HG03558 (cell line): ENCODE data around the gene CUL1.

Source experiments
- ATAC-seq: cut with Tn5 transposase; IDR thresholded peaks from one replicate; pipeline ENCODE4 v1.9.1; 2021; ENCODE audit warnings: moderate number of reproducible peaks; ENCODE audit not compliant: unreplicated experiment; ENCODE audit errors: extremely low read depth

The CUL1 gene

DNA sequence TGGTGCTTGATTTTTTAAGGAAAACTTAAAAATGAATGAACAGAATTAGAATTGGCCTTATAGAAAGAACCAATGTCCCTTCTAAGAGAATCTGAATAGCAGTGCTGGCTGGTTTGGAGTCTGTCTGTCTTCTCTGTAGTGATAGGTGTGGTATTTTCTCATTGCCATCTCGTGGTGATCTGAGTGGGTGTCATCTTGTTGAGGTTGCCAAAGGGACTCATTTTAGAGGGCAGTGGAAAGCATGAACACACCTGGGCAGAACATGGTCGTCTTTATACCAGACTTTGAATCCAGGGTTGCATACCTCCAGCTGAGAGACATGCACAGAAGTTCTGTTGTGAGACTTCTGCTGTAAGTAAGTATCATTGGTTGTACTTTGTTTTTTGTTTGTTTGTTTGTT lies 15.8 kb downstream of the CUL1 start:
- no peak for ATAC-seq

DNA sequence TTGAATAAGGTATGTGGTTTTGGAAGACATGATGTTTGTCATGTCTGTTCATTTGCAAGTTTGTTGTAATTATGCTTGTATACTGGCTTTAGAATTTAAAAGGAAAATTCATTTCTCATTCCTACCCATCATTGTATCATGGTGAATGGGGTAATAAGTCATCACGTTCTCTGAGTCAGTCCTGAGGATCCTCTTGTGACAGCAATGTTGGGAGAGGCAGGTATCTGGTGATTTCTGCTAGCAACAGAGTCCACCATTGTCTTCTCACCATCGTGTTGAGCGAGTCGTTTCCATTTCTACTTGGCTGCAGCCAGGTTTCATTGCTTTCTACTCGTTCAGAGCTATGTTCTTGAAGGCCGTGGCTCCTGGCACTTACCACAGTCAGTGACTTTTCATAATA lies 16.3 kb downstream of the CUL1 start:
- ATAC-seq = no peak

DNA sequence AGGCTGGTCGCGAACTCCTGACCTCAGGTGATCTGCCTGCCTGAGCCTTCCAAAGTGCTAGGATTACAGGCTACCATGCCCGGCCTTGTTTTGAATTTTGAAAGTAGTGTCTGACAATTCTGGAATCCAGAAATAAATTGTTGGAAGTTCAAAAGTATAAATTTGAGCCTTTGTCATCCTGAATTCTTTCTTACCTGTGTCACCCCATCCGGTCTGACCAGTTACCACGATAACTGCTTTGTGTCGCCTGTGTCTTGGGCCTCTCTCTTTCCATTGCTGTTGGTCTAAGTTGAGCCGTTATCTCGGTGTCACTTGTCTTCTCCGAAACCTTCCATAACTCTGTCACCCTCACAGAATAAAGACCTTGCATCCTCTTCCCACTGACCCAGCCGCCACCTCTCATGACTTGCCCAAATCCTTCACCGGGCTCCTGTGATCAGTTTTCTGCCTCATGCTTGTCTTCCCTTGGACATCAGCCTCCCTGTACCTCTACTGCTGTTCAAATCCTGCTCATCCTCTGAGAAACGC lies 18.6 kb downstream of the CUL1 start:
- no peak for ATAC-seq

DNA sequence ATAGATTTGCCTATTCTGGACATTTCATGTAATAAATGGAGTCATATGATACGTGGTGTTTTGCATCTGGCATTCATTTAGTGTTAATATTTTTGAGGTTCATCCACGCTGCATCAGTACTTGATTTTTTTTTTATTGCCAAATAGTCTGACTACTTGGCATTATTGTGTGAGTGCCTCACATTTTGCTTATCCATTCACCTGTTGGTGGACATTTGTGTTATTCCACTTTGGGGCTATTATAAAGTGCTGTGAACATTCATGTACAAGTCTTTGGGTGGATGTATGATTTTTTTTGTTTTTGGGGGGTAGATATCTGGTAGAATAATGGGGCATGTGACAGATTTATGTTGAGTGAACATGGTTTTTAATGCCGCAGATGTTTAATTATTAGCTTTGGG lies 19.7 kb downstream of the CUL1 start:
- no peak for ATAC-seq

DNA sequence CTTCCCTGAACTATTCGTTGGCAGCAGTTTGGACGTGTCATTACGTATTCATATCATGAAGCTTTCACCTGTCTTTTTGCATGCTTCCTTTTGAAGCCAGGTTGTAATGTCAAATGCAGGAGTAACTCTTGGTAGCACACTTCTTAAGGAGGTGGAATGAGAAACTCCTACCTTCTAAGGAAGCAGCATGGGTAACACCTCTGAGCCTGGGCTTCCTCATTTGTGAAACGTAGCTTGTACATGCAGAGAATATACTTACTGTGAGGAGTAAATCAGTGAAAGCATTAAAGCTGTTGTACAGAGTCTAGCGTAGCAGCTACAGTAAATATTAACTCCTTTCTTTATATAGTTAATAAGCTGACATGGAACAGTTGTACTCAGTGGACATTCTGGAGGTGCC lies 21.1 kb downstream of the CUL1 start:
- ATAC-seq = no peak

DNA sequence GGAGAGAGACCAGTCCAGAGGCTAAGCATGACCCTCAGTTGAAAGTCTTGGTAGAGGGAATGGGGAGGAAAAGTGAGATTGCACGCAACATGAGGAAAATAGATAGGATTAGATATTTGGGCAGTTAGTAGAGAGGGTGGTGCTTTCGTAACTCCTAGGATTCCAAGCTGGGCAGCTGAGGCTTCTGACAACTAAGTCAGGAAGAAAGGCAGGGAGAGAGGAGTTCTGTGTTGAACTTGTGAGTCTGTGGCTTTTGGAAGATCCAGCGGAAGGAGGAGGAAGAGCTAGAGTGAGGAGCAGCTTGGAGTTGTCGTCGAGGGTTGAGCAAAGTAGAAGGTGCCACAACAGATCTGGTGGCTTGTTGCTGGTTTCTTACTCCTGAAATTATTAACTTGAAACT lies 21.8 kb downstream of the CUL1 start:
- ATAC-seq = no peak

DNA sequence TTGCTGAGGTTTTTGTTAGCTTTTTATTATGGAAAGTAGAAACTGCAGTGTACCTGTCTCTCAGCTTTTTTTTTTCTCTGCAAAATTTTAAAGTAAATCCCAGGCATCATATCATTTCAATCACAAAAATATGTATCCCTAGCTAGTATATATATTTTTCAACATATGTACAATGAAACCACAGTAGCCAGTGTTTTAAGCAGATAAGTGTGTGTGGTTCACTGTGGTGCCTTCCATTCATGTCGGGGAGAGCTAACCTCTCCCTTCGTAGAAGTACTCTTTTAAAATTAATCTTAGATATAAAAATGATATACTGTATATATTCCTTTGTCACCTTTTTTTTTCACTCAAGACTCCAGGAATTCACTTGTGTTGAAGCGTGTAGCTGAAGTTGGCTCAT lies 22.7 kb downstream of the CUL1 start:
- no peak for ATAC-seq

DNA sequence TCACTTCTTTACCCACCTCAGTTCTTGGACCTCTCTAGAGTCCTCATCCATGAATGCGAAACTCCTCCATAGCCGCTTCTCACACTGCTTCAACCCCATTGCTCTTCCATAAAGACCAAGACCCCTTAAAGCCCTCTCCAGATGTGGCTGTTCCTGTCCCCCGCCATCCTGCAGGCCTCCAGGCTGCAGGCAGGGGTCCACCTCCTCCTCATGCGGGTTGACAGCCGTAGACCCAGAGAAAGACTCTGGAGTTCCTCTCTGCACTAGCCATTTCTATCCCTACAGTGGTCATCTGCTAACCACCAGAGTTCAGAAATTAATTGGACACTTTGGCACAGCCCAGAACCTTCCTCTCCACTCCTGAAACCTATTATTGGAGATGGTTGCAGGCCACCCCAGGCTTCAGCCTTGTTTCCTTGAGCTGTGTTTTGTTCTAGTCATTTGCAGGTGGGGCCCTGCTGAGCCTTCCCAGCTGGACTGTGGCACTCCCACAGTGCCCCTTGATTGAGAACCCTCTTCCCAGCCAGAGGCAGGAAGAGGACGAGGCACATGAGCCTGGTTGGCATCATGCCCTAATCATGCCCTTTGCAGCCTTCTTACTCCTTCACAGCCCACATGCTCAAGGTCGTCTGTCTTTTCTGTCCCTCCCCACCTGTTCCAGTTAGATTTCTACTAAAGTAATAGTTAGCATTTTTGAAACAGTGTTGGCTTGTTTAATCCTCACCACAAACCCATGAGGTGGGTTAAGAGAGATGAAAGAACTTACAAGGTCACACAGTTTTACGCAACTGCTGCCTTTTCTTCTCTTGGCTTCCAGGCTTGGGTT lies 23.9 kb downstream of the CUL1 start:
- ATAC-seq = no peak

DNA sequence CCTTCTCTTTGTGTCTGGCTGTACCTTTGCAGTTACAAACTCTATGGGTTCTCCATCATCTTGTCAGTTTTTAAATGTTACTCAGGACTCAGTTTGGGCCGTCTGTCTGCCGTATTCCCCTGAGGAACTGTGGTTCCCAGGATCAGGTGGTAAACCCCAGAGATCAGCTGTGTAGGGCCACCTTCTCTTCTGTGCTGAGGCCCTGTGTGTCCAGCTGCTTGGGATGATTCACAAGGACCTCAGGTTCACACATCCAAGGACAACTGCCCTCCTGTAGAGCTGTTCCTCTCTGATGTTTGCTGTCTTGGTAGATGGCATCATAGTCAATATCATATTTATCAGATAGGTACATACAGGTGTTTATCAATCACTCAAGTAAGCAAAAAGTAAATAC lies 24.5 kb downstream of the CUL1 start:
- ATAC-seq = no peak

DNA sequence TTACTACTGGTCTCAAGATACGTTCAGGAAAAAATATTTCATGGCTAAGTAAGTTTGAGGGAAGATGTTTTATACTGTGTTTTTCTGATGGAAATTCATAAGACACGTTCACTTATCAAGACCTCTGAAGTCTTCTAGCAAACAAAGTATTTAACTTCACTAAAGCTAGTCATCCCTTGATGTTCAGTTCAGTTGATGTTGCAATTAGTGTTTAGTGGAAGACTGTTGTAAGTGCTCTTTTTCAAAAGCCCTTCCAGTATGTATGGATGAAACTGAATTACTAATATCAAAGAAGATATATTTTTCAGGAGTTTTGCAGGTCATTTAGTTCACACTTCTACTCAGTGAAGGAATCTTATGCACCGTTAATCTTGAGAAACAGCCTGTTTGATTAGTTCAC lies 25.1 kb downstream of the CUL1 start:
- no peak for ATAC-seq

DNA sequence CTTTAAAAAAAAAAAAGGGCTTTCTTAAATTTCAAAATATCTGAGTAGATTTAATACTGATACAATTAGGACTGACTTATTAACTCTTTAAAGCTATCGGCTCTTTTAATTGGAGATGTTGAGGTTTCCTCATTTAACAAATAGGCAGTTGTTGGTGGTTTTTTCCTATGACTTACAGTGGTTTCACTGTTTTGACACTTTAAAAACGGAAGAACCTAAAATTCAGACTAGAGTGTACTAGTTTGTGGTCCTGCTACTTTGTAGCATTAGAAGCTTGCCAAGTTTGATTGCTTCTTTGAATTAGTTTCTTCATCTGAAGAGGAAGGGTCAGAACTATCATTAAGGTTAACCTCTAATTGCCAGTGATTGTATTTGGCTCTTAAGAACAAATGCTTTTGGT lies 27.7 kb downstream of the CUL1 start:
- no peak for ATAC-seq

DNA sequence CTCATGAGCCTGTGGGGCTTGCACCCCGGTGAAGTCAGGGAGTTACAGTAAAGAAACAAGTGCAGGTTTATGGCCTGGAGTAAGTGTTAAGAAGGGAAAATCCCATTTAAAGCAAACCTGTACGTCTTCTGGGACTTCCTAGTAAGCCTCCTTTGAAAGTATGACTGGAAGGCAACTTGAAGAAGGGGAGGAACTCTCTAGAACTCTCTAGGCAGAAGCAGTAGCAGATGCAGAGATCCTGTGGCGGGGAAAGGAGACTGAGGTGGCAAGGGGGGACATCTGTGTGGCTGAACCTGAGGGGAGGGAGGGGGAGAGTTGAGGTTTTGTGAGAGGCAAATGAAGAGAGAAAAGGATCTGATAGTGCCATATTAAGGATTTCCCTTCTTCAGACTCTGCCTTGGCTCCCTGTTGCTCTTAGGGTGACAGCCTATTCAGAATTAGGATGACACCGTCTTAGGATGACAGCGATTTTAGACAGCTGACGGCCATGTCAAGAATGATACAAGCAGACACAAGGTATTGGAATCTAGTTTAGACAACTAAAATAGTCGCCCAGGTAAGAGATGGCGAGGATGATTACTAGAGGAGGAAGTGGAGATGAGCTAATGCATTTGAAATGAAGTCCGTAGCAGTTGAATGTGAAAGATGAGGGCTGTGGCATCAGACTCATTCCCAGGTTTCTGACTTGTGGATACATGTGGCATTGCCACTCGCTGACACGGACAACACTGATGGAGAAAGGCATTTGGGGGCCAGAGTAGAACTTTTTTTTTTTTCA lies 29.0 kb downstream of the CUL1 start:
- ATAC-seq = no peak

DNA sequence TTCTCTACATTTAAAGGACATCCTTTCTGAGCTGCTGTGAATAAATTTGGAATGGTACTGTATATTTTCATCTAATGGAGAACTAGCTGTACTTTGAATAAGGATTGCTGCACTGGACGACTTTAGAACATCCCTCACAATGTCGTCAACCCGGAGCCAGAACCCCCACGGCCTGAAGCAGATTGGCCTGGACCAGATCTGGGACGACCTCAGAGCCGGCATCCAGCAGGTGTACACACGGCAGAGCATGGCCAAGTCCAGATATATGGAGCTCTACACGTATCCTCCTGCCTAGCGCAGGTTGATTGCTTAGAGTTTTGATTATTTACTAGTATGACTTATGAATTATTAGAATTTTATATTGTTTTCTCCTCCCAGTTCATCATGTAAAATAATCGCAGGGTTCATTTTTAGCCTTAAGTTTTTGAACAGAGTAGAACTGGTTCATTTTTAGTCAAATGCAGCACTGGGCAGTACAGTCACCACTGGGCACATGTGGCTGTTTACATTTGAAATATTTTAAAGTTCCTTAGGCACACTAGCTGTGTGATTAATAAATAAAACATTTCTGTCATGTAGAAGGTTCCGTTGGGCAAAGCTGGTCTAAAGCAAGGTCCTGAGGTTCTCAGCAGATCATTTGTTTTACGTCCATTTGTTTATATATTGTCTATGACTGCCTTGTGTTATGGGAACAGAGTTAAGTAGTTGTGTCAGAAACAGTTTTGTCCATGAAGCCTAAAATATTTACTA lies 31.5 kb downstream of the CUL1 start:
- no peak for ATAC-seq

DNA sequence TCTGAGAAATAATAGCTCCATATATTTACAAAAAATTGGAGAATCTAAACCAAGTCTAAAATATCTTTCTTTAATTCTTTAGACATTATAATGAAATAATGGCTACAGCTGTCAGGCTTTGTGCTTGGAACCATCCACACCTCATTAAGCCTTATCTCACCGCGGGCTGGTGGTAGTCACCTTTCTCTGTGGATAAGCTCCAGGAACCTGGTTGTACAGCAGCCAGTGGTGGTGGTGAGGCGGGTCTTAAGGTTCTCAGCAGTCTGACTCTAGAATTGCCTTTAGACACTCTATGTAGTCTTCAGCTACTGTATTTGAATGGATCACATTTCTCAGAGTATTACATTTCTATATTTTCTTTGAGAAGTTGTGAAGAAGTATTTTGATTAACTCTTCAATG lies 34.2 kb downstream of the CUL1 start:
- no peak for ATAC-seq

DNA sequence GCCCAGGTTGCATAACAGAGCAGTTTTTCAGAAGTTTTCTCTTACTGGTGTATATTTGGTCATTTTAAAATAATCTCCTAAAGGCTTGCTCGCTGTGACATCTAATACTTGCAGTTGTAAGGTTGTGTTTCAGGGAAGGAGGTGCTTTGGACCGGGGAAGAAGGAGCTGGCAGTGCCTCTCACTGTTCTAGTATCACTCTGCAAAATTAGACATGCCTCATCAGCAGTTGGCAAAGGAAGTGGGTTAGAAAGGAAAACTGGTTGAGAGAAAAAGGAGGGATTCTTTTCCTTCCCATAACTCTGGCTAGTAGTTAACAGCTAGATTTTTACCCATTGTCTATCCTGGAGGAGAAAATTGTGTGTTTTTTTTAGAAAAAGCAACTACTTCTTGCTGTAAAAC lies 34.8 kb downstream of the CUL1 start:
- no peak for ATAC-seq

DNA sequence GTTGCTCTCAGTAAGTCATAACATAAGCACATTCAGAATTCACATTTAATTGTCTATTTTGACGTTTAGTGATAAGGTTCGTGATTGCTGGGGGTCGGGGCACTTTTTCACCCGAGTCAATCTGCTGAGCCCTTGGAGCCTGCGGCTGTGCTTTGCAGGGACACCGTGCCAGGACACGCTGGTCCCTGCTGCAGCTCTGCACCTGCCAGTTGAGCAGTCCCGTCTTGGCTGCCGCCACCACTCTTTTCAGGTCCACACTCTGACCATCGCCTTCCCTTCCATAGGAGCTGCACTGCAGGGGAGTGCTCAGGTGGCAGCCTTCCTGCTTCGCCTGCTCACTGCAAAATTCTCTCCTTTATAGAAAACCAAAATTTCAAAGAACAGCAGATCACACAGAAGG lies 36.4 kb downstream of the CUL1 start:
- no peak for ATAC-seq

DNA sequence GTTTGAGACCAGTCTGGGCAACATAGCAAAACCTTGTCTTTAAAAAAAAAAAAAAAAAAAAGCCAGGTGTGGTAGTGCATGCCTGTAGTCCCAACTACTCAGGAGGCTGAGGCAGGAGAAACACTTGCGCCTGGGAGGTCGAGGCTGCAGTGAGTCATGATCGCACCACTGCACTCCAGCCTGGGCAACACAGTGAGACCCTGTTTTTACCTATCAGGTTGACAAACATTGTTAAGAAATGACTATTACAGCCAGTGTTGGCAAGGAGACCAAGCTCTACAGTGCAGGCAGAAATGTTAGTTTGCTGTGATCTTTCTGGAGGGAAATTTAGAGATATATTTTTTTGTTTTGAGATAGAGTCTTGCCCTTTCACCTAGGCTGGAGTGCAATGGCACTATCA lies 37.3 kb downstream of the CUL1 start:
- no peak for ATAC-seq

DNA sequence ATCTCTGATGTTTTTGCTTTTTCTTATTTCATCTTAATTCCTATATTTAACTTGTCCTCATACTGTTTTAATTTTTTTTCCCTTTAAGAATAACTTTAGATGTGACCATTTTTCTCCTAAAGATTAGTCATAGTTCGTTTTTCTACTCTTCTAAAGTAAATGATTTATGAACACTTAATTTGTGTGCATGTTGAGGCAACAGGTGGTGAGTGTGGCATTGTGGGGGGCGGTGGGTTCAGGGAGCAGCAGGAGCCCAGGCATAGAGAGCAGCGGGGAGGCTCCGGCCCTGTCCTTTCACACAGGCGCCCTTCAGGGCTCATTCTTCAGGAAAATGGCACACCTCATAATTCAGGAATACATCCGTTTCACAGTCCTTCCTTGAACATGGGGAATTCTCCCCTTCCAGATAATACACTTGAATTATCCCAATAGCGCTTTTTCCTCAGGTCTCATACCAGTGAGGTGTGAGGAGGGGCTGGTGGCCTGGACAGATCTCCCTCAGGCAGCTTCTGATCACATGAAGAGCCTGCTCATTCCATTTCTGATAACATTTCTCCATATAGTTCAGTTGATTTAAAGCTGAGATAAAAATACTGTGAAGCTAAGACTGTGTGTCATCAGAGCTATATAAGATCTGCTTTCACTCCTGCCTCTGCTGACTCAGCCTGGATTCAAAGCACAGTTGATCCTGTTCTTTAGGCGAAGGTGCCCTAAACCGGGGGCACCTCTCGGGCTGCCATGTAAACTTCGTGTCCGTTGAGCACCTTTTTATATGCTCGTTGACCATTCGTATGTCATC lies 40.2 kb downstream of the CUL1 start:
- no peak for ATAC-seq

DNA sequence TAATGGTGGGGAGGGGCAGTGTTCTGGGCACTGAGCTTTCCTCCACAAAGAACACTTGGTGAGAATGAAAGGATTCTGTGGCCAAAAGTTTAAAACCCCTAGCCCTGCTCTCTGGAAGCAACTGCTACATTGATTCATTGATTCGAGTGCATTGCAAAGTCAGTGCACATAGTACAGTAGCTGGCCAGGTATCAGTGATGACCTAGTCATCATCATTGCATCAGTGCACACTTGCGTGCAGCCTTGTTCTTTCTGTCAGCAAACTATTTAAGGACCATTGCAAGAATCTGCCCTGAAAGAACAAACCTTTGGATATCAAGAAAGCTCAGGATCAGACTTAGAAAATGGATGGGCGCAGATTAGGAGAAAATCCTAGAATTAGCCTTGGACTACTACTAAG lies 47.4 kb downstream of the CUL1 start:
- no peak for ATAC-seq

DNA sequence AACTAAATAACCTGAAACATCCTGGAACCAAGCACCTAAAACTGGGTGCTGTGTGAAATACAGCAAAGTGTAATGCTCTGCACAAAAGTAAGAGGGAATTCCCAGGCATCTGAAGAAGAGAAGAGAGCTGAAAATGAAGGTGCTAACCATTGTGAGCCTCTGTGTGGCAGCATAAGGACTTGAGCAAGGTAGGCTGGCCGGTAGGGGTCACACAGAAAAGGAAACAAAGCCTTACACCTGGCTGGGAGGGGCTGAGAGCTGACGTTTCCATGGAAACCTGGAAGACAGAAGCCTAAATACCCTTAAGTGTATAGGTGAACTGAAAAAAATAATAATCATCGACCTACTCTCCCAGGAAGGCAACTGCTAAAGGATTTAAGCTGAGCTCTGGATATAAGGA lies 48.6 kb downstream of the CUL1 start:
- ATAC-seq = no peak
